HG03457 (cell line): Measurements from ENCODE around the gene DPM2.

Experiments
- ATAC-seq: cut with Tn5 transposase; IDR thresholded peaks from one replicate; pipeline ENCODE4 v1.9.1; 2021; ENCODE audit warnings: moderate number of reproducible peaks; ENCODE audit not compliant: unreplicated experiment

DPM2 gene, protein sequence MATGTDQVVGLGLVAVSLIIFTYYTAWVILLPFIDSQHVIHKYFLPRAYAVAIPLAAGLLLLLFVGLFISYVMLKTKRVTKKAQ

DNA sequence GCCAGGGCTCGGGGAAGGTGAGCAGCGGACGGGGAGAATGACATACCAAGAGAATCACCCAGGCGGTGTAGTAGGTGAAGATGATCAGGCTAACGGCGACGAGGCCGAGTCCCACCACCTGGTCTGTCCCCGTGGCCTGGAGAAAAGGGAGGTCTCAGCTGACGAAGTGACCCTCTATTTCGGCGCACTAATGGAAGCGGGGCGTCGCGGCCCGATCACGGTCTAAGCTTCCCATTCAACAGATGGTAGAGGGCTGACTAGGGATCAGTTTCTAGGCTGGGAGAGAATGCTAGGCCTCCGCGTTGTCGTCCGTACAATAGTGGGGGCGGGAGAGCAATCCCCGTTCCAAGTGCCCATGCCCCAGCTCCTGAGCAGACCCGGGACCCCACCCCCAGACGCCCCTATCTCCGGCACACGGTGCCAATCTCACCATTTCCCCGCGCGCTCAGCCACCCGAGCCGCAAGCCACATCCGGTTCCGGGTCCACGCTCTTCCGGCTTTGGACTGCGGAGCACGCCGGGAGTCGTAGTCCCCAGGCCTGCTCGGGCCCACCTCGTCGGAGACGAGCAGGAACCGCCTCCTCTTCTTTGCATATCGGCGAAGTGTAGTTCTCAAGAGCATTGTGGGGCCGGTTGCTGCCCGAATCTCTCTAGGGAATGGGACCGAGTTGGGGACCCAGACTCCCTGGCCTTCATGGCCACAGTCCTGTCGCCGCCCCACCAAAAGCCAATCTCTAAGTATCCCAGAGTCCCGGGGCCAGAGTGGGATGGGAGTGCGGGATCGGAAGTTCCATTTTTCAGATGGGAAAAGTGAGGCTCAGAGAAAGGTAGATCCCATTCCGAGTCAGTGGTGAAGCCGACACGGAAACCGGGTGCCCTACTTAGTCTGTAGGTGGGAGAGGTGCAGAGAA is at the start of gene DPM2:
DPM2 (minus strand) TSS at position 467 of the 910 bp plus-strand sequence; CDS start at position 433, 34 bp downstream.
- peak; percentile 64 for ATAC-seq

DNA sequence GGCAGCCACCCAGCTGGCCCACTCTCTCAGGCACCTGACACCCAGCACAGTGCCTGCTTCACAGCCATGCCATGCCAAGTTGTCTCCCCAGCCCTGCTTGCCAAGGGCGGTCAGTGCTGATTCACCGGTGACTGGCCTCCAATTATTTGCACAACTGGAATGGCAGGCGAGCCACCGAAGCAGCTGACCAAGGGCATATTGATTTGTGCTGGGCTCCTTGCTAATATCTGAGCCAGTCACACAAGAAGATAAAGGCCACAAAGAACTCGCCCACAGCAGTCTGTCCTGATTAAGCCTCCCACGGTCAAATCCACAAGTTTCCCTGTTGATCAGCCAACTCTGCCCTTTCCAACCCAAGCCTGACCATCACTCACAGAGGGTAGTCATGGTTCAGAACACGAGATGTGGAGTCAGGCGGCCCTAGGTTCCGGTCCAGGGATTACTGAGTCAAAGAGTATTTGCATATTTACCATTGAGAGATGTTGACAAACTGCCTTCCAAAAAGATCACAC is 49.5 kb upstream of the DPM2 start:
- no peak for ATAC-seq

- ATAC-seq = no peak
Observed at GRCh38 chr9:127985011-127985410, 47.4 kb upstream of the DPM2 start.

GRCh38 chr9:127983847-127984289 is 46.2 kb upstream of the DPM2 start:
- ATAC-seq = no peak

DNA sequence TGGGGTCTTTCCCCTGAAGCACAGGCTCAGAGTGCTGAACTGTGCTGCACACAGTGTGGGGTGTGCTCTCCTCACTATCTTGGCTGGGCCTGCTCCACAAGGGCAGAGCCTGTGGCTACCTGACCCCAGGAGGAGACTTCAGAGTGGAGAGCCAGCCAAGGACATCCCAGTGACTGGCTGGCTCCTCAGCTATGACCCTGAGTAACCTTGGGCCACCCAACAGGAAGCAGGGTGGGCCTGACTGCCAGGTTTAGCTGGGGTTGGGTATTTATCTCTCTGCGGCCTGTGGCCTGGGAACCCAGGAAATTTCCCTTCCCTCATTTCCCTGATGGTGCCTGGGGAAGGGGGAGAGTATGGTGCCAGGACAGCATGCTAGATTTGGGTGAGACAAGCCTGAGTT is 45.3 kb upstream of the DPM2 start:
- ATAC-seq = no peak

- no peak for ATAC-seq
Observed at GRCh38 chr9:127981559-127982121, 44.0 kb upstream of the DPM2 start.

DNA sequence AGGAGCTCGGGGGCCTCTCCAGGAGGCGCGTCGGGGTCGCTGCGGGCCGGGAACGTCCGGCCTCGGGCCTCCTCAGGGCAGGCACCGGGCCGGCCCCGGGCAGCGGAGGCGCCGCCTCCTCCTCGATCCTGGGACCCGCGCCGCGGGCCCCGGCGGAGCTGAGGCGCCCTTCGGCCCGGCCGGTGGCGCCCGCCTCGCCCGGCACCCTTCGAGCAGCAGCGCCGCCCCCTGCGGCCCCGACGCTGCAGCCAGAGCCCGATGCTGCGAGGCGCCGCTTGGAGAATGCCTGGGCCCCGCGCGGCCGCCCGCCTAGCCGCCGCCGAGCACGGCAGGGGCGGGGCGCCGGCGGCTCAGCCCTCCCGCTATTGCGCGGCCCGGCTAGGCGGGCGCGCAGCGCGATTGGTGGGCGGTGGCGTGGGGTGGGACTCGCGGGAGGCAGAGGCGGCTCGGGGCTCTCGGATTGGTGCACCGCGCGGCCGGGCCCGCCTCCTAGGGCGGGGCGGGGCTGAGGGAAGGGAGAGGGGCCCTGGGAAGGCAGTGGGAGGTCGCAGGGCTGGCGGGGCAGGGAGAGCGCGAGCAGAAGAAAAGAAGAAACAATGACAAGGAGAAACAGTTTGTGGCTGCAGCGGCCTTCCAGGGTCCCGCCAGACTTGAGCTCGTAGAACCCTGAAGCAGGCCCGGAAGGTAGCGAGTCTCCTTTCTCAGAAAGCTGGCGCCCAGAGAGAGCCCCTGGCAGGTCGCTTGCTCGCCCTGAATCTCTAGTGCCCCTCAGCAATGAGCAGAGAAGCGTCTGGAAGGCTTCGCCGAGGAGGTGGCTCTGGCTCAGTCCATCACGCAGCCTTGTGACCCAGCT is 43.3 kb upstream of the DPM2 start, which contains the start of gene EEIG1:
EEIG1 (minus strand) TSS at position 284 of the 853 bp plus-strand sequence. CDS start 852 bp downstream, outside the sequence.
- peak; percentile 60 for ATAC-seq

DNA sequence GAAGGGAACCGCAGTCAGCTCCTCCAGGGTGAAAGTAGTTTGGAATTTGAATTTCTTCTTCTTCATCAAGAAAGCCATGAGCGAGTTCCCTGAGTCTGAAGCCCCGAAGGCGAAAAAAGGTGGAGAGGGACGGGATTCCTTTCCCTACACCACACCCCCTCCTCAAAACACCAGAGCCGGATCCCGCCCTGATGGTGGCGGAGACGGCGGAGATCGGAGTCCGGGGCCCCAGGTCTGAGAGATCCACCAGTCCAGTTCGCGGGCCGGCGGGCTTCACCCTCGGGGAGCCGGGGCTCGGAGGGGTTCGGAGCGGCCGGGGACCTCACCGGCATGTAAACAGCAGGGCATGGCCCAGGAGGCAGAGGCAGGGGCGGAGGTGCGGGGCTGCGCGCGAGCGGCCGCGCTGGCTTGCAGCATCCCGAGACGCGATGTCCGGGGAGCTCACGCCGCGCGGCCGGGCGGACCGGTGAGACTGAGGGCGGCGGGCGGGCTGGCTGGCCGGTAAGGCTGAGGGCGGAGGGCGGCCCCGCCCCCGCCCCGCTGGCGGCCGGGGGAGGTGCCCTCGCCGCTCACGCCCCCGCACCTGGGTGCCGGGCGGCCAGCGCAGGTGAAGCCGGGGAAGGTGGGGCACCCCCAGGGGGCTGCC is 42.5 kb upstream of the DPM2 start:
- ATAC-seq = peak; percentile 17

GRCh38 chr9:127979333-127980059 is 41.8 kb upstream of the DPM2 start:
- ATAC-seq = no peak

- no peak for ATAC-seq
Observed at GRCh38 chr9:127979015-127979332, 41.3 kb upstream of the DPM2 start.

DNA sequence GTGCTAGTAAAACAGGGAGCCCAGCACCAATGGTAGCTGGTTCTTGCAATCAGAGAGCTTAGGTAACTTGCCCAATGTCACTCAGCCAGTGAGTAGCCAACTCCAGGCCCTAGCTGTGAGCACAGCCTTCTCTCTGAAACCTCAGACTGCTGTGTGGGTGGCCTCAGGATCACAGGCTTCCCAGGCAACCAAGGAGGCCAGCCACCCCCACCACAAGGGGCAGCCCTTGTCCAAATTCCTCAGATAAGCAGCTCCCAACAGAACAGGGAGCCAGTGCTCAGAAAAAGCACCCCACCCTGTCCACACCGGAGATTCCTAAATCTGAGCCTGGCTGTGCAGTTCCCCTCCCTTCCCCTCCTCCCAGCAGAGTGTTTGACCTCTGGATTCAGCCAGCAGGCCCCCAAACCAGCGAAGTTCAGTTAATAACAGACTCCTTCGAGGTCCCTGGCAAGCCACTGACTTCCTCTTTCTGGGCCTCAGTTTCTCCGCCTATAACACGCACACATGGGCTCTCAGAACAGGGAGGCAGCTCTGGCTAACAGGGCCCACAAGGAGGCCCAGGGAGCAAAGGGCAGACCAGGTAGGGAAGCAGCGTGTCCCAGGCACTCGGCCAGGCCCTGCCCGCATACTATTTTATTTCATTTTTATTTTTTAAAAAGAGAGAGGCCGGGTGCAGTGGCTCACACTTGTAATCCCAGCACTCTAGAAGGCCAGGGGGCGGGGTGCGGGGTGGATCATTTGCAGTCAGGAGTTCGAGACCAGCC is 40.4 kb upstream of the DPM2 start:
- no peak for ATAC-seq

GRCh38 chr9:127977009-127977883 is 39.6 kb upstream of the DPM2 start:
- no peak for ATAC-seq

GRCh38 chr9:127976498-127976897 is 38.8 kb upstream of the DPM2 start:
- ATAC-seq = no peak

DNA sequence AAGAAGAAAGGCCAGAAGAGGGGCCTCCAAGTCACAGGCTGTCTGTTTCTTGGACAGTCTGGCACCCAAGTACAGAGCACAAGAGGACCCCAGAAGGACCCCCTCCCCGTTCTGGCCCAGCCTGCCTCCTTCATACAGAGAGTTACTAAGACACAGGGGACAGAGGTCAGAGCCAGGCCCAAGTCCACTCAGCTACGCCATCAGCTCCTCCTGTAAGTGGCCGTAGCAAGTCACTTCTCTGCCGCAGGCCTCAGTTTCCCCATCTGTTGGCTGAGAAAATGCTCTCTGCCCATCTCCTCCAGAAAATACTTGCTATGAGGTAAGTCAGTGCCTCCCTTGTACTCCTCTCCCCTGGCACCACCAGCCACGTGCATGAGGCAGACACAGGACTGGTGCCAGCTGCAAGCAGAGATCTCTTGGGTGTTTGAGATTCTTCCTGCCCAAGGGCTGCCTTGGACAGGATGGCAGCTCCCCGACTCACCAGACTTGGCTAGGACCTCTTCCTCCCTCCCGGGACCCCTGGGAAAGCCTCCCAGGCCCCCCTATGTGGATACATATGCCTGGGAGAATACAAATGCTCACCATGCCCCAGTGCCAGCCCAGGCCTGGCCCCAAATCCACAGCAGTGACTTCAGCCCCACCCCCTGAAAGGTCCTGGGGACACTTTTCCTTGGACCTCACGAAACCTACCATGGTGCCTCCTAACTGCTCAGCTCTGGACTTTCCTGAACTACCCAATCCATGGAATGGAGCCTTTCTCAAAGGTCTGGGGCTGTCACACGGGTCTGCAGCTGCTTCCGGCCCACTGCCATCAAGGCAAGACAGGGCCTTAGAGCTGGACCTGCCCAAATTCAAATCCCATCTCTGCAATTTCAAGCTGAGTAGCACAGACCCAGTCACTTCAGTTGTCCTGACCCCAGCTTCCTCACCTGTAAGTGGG is 38.0 kb upstream of the DPM2 start:
- ATAC-seq = no peak

DNA sequence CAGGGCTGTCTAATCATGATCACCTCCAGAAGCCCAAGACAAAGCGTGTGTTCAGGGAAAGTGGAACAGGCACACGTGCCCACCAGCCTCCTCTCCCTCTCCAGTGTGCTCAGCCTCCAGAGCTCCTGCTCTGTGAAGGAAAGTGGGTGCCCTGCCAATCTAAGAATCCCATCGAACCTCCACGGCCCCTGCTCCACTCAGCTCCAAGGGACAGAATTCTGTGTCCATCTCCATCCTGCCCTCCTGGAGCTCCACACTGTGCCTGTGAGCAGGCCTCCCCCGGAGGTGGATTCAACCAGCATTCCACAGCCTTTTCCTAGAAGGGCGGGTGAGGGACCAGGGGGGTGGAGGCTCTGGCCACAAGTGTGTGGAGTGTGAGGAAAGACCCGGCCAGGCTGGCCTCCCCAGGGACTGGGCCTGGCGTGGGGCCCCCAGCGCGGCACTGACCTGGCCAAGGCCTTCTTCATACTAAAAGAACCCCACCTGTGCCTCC is 37.2 kb upstream of the DPM2 start:
- ATAC-seq = no peak

GRCh38 chr9:127974001-127974768 is 36.5 kb upstream of the DPM2 start:
- no peak for ATAC-seq
